NCI-H2029 treated with DMSO at 0.1 percent for 48 hours (cell line): Measurements from ENCODE around the gene SHC4.
"Not testable (repeated sequence)": the region's sequence is repeated elsewhere in the genome, so short reads cannot be mapped to it uniquely, and the experiment has no call there.

Experiments
- DNase-seq: peaks from one replicate; lab custom pipeline; 2025; lab: John Stamatoyannopoulos, UW

The SHC4 gene

GRCh38 chr15:48883699-48884098, 80.0 kb downstream of the SHC4 start:
- no peak for DNase-seq

- DNase-seq, result no peak
Measured at GRCh38 chr15:48880070-48880634, 83.6 kb downstream of the SHC4 start.

DNA sequence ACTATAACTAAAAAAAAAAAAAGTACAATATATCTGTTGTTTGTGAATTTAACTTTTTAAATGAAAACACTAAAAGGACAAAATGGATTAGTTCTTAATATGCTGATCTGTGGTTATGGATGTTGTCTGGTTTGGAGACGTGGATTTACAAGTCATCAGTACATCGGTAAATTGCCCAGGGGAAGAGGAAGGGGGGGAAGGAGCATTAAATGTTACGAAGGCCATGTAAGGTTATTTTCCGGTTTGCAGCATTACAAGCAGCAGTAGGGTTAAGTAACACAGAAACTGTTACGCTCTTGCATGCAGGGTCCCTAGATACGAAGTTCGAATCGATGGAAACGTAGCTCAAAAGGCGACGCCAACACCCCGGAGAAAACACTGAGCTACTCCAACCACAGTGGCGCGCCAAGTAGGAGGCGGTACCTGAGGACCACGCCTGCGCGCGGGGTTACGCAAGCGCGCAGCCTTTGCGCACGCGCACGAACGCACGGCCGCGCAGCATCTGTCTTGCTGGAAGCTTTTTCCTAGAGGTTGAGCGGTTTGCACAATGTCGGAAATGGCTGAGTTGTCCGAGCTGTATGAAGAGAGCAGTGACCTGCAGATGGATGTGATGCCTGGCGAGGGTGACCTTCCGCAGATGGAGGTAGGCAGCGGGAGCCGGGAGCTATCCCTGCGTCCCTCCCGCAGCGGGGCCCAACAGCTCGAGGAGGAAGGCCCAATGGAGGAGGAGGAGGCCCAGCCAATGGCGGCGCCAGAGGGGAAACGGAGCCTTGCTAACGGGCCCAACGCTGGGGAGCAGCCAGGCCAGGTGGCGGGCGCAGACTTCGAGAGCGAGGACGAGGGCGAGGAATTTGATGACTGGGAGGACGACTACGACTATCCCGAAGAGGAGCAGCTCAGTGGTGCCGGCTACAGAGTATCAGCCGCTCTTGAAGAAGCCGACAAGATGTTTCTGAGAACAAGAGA, 85.8 kb downstream of the SHC4 start, which contains the start of gene EID1:
Gene EID1, plus strand, starts transcription at position 505 of the 966 bp plus-strand sequence. Its CDS starts 43 bp downstream, at position 548.
- DNase-seq, result peak; percentile 35

DNA sequence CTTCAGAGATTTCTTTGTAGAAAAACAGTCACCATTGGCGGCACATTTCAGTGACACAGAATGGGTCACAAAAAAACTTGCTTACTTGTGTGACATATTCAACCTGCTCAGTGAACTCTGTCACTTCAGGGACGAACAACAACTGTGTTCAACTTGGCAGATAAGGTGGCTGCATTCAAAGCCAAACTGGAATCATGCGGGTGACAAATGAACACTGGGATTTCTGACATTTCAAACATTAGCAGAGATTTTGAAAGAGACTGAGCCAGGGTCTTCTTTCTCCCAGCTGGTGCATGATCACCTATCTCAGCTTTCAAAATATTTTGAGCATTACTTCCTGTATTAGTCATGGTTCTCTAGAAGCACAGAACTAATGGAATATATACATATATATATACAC, 87.7 kb downstream of the SHC4 start:
- DNase-seq, result no peak

DNA sequence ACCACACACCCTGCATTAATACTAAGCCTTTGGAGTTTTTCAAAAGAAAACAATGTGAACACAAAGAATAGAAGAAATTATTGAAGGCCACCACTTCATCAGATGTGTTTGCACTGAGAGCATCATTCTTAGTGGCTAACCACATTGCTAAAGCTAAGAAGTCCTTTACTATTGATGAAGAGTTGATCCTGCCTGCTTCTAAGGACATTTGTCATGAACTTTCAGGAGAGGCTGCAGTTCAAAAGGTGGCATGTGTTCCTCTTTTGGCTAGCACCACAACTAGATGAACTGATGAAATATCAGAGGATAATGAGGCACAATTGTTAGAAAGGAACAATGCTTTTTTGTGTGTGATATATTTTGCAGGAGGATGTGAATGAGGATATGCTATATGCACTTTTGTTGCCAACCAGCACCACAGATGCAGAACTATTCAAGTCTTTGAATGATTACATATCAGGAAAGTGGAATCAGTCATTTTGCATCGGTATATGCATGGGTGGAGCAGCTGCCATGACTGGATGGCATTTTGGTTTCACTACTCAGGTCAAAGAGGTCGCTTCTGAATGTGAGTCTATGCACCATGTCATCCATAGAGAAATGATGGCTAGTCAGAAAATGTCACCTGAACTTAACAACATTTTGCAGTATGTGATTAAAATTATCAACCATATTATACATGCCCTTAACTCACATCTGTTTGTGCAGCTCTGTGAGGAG, 88.3 kb downstream of the SHC4 start:
- DNase-seq, result no peak

DNA sequence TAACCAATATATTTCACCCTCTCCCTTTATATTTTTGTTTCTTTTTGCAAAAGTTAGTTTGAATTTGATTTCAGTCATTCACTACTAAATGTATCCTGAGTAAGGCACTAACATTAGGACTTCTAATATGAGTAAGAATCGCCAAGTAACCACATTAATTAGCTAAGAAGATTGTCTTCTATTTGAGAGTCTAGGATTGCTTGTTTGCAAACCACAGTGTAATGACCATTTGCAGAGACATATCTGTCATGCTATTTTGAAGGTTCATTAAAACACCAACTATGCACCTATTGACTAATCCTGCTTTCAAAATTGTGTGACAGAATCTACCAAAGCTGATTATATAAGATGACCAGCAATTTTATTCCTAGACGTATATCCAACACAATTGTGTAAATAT, 91.1 kb downstream of the SHC4 start:
- no peak for DNase-seq

DNA sequence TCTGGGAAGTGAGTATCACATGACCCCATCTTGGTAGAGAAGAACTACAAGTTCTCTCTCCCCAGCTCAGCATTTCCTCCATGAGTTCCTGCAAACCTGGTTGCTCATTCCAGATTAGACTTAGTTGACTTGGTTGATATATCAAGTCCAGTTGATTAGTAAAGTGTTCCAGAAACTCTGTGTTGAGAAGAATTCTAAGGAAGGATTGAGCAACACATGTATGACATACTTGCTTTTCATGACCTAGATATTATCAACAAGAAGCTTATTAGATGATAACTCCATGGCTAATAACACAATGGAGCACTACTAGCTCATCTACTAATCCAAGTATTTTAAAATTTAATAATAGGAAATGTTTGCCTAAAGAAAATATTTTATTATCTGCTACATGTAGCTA, 92.2 kb downstream of the SHC4 start:
- no peak for DNase-seq

DNA sequence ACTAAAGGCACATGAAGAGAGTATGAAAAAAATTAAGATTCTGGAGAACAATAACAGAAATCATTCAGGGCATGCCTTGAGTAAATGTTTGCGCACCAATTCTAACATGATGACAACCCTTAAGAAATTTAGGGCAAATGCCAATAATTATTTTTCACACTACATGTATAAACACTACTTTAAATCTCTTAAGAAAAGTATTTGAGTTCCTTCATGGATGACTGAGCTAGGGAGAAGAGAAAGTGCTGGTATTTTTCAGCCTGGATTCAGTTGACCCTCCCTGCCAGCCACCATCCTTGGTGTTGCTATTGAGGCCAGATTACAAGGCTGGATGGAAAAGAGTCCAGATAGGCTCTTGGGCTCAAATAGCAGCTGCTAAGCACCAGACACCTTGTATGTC, 93.8 kb downstream of the SHC4 start:
- DNase-seq, result no peak

DNA sequence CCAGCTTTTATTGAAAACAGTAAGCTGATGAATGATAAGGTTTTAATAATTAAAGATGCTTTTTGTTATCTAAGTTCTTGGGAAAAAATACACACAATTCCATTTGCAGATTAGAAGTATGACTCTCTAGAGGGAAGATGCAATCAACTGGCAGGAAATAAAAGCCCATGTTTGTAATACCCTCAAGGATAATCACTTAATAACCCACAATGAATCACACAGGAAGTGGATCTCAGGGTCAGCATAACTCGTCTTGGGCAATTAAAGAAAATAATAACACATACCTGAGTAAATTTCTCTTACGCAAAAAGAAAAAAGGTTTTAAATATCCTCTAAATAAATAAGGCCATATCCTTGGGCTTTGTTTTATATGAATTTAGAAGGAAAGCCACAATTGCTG, 95.2 kb downstream of the SHC4 start:
- no peak for DNase-seq

DNA sequence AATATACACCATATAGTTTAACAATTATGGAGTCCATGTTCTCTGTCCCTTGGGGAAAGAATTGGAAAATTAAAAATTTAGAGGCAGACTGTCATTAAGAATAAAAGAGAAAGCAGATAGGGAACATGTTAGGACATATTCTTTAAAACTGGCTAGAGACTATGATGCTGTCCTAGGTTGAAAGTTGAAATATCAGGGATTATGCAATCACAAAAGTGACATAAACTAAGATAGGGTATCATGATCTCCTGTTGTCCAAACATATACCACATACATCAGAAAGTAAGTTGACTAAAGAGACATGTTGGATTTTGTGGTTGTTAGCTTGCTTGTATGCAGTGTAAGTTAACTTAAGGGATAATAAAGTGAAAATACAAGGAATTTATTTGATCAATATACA, 95.7 kb downstream of the SHC4 start:
- no peak for DNase-seq

DNA sequence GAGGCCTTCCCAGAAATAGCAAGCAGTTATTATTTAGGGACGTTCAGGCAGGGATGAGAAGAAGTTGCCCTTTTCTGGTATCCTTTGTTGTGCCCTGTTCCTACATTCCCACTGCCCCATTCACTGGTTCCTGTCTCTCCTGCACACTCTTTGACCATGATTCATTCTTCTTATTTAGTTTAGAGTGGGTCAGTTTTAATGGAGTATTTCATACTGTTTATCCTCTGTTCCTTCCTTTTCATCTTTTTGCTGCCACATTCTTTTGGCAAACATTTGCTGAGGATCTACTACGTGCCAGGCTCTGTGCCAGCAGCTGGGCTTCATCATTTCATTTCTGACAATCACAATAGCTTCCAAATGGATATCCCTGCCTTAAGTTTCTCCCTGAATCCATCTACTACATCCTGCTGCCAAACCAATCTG, 97.6 kb downstream of the SHC4 start:
- DNase-seq, result no peak

DNA sequence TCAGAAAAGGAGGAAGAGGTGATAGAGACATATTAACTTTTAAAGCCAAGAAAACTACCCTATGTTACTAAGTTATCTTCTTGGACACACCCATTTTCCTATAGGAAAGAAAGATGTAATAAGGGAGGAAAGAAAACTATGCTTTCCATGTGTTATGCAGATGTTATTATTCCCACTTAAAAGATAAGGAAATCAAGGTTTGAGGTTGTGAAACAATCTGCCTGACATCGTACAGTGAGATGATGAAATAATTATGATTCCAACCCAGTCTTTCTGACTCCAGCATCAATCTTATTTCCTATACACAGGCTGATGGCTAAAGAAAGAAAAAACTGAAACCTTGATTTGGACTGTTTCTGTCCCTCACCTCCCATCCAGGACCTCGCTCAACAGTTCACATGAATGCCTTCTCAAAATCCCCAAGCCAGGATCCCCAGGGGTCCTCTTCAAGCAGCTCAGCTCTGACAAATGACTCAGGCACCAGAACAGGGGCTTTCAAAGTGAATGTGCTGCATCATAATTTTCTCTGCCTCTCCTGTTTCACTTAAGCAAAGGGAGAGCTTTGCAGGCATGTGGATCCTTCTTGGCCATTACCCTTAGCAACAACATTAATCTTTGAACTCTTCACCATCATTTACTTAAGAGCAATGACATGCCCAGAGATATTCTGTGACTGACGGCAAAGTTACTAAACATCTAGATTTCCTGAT, 98.2 kb downstream of the SHC4 start:
- DNase-seq, result no peak

DNA sequence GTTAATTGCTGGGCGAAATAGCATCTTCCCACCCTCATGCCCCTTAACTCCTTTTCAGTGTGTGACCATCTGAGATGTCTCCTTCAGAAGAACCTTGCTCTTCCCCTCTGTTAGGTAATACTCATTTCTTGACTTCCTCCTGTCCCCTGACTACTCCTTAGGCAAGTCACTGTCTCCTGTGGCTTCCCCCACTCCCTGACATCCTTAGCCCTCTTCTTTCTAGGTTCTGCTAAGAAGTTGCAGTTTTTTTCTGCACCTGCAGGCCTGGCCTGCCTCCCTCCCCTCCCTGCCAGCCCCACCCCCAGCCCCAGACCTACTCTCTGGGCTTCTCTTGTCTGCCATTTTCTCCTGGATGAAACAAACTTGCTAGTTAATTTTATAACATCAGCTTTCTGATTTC, 101.0 kb downstream of the SHC4 start:
- DNase-seq, result no peak

DNA sequence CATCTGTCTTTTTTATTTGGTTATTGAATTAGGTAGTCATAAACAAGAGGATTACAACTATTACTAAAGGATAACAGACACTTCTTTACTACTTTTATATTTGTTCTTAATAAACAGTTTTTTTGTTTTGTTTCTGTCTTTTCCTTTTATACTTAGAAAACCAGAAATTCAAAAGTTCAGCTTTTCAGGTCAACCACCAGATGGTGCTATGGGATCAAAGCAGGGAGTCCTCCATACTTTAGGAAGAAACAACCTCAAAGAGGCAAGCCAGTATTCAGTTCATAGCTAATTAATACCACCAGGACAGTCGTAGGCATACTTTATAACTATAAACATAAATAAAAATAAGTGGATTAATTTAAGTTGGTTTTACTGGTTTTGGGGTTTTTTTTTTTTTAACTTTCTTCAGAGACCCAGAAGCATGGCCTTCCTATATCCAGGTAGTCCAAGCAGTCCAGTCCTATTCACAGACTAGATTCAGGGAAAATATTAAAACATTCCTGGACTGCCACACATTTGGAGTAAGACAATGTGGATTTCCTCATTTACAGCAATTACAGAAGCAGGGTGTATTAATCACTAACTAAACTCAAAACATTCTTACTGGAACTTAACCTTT, 101.8 kb downstream of the SHC4 start:
- peak; percentile 51 for DNase-seq

DNA sequence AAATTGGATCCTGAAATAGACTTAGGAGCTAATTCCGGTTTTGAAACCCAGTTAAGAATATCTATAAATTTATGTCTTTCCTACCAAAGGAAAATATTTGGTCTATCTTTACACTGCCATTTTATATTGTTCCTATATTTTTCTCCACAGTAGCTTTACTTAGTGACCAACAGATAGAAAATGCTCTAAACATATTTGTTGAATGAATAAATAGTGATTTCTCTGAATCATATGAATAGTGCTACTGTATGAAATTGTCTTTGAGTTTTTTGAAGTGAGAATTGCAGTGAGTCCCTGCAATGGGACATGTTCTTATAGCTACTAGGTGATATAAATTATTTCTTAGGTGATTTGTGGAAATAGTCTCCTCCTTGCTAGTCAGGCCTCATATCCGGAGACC, 104.3 kb downstream of the SHC4 start:
- no peak for DNase-seq

DNA sequence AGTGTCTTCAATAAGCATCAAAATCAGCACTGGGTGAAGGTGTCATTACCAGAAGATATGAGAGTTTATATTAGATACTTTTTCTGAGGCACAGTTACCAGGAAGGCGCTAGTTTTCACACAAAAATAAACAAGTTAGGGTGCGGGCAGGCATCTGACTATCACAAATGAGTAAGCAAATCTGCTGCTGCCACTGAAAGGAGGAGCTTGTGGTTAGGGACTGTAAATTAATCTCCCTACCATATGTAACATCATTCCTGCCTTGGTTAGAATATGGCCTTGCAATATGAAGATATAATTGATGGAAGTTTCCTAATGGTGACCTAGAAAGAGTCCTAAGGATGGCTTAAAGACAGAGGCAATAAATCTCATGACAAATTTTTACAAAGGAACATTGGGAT, 105.3 kb downstream of the SHC4 start:
- DNase-seq, result no peak

- DNase-seq, result no peak
Measured at GRCh38 chr15:48856942-48857341, 106.8 kb downstream of the SHC4 start.

DNA sequence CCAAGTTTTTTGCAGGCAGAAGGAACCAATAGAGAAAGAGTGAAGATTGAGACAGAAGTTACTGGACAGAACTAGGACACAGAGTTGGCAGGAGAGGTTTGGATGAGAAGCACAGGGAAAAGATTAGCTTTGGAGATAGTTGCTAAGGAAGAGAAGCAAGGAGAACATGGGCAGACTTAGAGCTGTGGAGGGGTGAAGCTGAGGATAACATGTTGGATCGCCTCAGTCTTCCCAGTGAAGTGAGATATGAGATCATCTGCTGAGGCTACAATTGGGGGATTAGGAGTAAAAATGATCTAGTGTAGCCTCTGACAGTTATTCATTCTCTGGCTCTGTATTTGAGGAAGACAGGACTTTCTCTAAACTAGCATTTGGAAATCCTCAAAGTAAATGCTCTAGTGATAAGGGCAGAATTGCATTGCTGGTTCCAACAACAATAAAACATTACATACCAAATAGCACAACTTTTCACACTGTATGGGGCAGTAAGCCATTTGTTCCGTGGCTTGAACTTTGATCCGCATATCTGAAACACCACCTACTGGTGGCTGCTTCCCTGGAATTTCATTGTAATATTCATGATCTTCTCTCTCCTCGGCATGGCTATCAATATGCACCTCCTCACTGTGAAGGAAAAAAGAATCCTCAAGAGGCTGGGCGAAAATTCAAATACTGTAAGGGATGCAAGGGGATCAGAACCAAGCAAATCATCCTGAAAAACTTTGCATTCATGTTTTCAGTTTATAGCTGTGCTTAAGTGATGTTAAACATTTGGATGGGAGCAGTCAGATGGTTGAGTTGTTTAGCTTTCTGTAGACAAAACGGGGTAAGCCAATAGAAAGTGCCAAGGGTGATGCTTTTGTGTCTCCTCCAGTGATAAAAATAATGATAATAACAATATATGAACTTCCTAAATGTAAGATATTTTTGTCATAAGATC, 107.9 kb downstream of the SHC4 start:
- no peak for DNase-seq

- DNase-seq, result not testable (repeated sequence)
Measured at GRCh38 chr15:48854434-48854833, 109.3 kb downstream of the SHC4 start.

- no peak for DNase-seq
Measured at GRCh38 chr15:48851956-48852355, 111.8 kb downstream of the SHC4 start.

GRCh38 chr15:48850648-48851047, 113.1 kb downstream of the SHC4 start:
- DNase-seq, result no peak
